ENCODE results near the gene CFAP97. TPM values are rescaled to one million over a fixed set of nuclear protein-coding genes. Genes with fewer than 3 reads are reported as not detected.

The CFAP97 gene
- total RNA-seq, 2 donors from 2014 or later, result 14.1 to 15.1 TPM

- H3K27ac ChIP-seq, result peak overlapping the region; percentile 43 to 92
- H3K4me1 ChIP-seq, result peaks cover 0 to 6% of the 10 kb centered on the region in 2 donors
- peaks cover 41% of the 10 kb centered on the region for H3K36me3 ChIP-seq
- no peaks in the 10 kb centered on the region for H3K27me3 ChIP-seq
- no peaks in the 10 kb centered on the region for H3K9me3 ChIP-seq
- TF ChIP-seq CTCF (IDR thresholded peaks at IDR 0.05), result no peak
- no peak overlapping the region for H3K4me3 ChIP-seq
- no peak for DNase-seq (ENCODE audit: low spot score)
These were observed 54.4 kb downstream of the CFAP97 start for GRCh38 chr4:185149392-185149791.

- no peaks in the 10 kb centered on the region for H3K27me3 ChIP-seq
- H3K4me1 ChIP-seq, result peaks cover 0 to 15% of the 10 kb centered on the region in 2 donors
- TF ChIP-seq CTCF (IDR thresholded peaks at IDR 0.05), result no peak
- no peak for DNase-seq (ENCODE audit: low spot score)
- H3K27ac ChIP-seq, result peak overlapping the region; percentile 90 to 92
- H3K36me3 ChIP-seq, result peaks cover 46% of the 10 kb centered on the region
- H3K9me3 ChIP-seq, result no peaks in the 10 kb centered on the region
- H3K4me3 ChIP-seq, result peak overlapping the region; percentile 66 to 70
These were observed 58.2 kb downstream of the CFAP97 start for GRCh38 chr4:185145572-185145971.

GRCh38 chr4:185144601-185145240, 59.1 kb downstream of the CFAP97 start:
- Histone ChIP-seq H3K4me3 (peak overlapping the region; percentile 66 to 70), H3K4me1 (peaks cover 0 to 15% of the 10 kb centered on the region in 2 donors), H3K9me3 (no peaks in the 10 kb centered on the region), H3K27ac (peak overlapping the region; percentile 90 to 92), H3K27me3 (no peaks in the 10 kb centered on the region), H3K36me3 (peaks cover 46% of the 10 kb centered on the region)
- DNase-seq (ENCODE audit: low spot score), result no peak
- TF ChIP-seq CTCF (IDR thresholded peaks at IDR 0.05), result no peak

- Histone ChIP-seq H3K4me1 (peaks cover 0 to 15% of the 10 kb centered on the region in 2 donors), H3K36me3 (peaks cover 46% of the 10 kb centered on the region), H3K9me3 (no peaks in the 10 kb centered on the region)
These were observed 60.2 kb downstream of the CFAP97 start for GRCh38 chr4:185143601-185143969.

GRCh38 chr4:185142912-185143600, 60.7 kb downstream of the CFAP97 start, which contains the start of gene SLC25A4:
TSS of gene SLC25A4 (plus strand) at chr4:185143266. CDS start at chr4:185143373, 107 bp downstream.
- H3K36me3 ChIP-seq, result peaks cover 44% of the 10 kb centered on the region
- peak; percentile 84 for DNase-seq (ENCODE audit: low spot score)
- no peaks in the 10 kb centered on the region for H3K27me3 ChIP-seq
- no peaks in the 10 kb centered on the region for H3K9me3 ChIP-seq
- TF ChIP-seq CTCF (IDR thresholded peaks at IDR 0.05), result peak; percentile 31 to 52
- H3K27ac ChIP-seq, result peak within 1 kb of the TSS; percentile 90 to 92
- H3K4me3 ChIP-seq, result peak within 1 kb of the TSS; percentile 66 to 70
- H3K4me1 ChIP-seq, result peaks cover 0 to 15% of the 10 kb centered on the region in 2 donors

More at GRCh38 chr4:185143601-185143969, 60.2 kb downstream of the CFAP97 start:
- DNase-seq (ENCODE audit: low spot score), result no peak
- peak overlapping the region; percentile 90 to 92 for H3K27ac ChIP-seq
- no peaks in the 10 kb centered on the region for H3K27me3 ChIP-seq
- peak overlapping the region; percentile 66 to 70 for H3K4me3 ChIP-seq
- TF ChIP-seq CTCF (IDR thresholded peaks at IDR 0.05), result no peak

Measured in right atrium auricular region (tissue), 2 donors.